Measurements from ENCODE around the gene KCNJ1. TPM values are rescaled to one million over a fixed set of nuclear protein-coding genes. Genes with fewer than 3 reads are reported as not detected.

Gene KCNJ1
- total and polyA plus RNA-seq, 2 of the 8 experiments (the other 6 are each of a cell fraction or from before 2014, with no cell fraction given): 0.17 to 0.23 TPM

DNA sequence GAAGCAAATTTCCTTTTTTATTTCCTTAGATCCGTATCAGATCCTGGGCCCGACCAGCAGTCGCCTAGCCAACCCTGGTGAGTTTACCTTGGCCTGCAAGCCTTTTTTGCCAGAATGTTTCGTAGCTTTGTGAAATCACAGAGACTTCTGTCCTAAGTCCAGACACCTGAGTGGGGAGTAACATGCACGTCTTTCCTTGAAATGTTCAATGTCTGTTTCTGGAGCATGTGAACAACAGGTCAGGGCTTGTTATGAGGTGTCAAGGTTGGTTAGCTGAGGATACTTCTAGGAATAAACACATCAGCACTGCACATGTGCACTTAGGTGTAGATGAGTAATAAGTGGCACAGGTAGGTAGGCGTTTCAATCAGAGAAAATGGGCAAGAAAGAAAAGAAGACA lies 58.0 kb downstream of the KCNJ1 start (continued):
- TF ChIP-seq, protein P1, sequence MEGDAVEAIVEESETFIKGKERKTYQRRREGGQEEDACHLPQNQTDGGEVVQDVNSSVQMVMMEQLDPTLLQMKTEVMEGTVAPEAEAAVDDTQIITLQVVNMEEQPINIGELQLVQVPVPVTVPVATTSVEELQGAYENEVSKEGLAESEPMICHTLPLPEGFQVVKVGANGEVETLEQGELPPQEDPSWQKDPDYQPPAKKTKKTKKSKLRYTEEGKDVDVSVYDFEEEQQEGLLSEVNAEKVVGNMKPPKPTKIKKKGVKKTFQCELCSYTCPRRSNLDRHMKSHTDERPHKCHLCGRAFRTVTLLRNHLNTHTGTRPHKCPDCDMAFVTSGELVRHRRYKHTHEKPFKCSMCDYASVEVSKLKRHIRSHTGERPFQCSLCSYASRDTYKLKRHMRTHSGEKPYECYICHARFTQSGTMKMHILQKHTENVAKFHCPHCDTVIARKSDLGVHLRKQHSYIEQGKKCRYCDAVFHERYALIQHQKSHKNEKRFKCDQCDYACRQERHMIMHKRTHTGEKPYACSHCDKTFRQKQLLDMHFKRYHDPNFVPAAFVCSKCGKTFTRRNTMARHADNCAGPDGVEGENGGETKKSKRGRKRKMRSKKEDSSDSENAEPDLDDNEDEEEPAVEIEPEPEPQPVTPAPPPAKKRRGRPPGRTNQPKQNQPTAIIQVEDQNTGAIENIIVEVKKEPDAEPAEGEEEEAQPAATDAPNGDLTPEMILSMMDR (IDR thresholded peaks at IDR 0.05; ENCODE audit: control extremely low read depth in 1 of 3, insufficient read depth in 1 of 3, low read depth in 1 of 3, low read length in 3 of 3): no peak
- TF ChIP-seq CHD1 (IDR thresholded peaks at IDR 0.05; ENCODE audit: low read depth, low read length): no peak
- TF ChIP-seq SP1 (IDR thresholded peaks at IDR 0.05; ENCODE audit: low read depth, low read length): no peak

All from H1 (cell line).